IMR-90 (cell line): ENCODE measurements around the gene DACT2. TPM values are rescaled to one million over a fixed set of nuclear protein-coding genes. Genes with fewer than 3 reads are reported as not detected.

Source experiments
- ATAC-seq: fragments of 200-7000 bp; cut with Tn5 transposase; 2 replicates; pipeline ENCODE4 v1.9.1; 2020; ENCODE audit warnings: low read depth, mild to moderate bottlenecking, moderate library complexity
- BruUV-seq: library from RNA; stranded (reverse); fragments of 400-500 nt; replicated peaks from 2 replicates; lab custom pipeline; 2021; lab: Mats Ljungman, UMichigan
- CTCF ChIA-PET: fragments of 300-600 bp; formaldehyde crosslinking; extraction: SDS; loops from one replicate; lab custom pipeline; 2021; ENCODE audit warnings: antibody characterized with exemption; lab: Yijun Ruan, JAX
- POLR2A ChIA-PET: fragments of 300-600 bp; sonication (Branson Sonifier 250); formaldehyde crosslinking; loops from one replicate; lab custom pipeline; 2022; ENCODE audit warnings: antibody characterized with exemption; ENCODE audit not compliant: unreplicated experiment; lab: Charles Lee
- DNase-seq: peaks from one replicate; pipeline ENCODE4 v3.0.0; 2013
- H2AFZ ChIP-seq: replicated peaks from 2 replicates; pipeline ENCODE3; 2013; ENCODE audit warnings: low read length, mild to moderate bottlenecking; ENCODE audit not compliant: poor library complexity
- H2AK5ac ChIP-seq: 2 replicates; pipeline ENCODE4 v1.6.1; 2013; ENCODE audit warnings: low read depth, low read length, inconsistent platforms
- H2AK9ac ChIP-seq: replicated peaks from 2 replicates; pipeline ENCODE3; 2013; ENCODE audit warnings: mild to moderate bottlenecking, low read depth, low read length, moderate library complexity; ENCODE audit not compliant: poor library complexity
- H2BK120ac ChIP-seq: 2 replicates; pipeline ENCODE4 v1.6.1; 2013; ENCODE audit warnings: low read depth, low read length, inconsistent platforms
- H2BK15ac ChIP-seq: 3 replicates; pipeline ENCODE4 v1.6.1; 2013; ENCODE audit warnings: low read depth, low read length, inconsistent platforms
- H2BK20ac ChIP-seq: 2 replicates; pipeline ENCODE4 v1.6.1; 2013; ENCODE audit warnings: low read depth, mild to moderate bottlenecking, inconsistent platforms, low read length, moderate library complexity
- H2BK5ac ChIP-seq: 2 replicates; pipeline ENCODE4 v1.6.1; 2013; ENCODE audit warnings: mild to moderate bottlenecking, low read depth, low read length, inconsistent platforms; ENCODE audit not compliant: poor library complexity, severe bottlenecking
- H3K14ac ChIP-seq: replicated peaks from 2 replicates; pipeline ENCODE4 v1.6.1; 2013; ENCODE audit warnings: low read depth, low read length, inconsistent platforms
- H3K18ac ChIP-seq: 2 replicates; pipeline ENCODE4 v1.6.1; 2013; ENCODE audit warnings: low read depth, low read length, control low read depth
- H3K23ac ChIP-seq: 2 replicates; pipeline ENCODE4 v1.6.1; 2013; ENCODE audit warnings: low read depth, low read length, inconsistent platforms
- H3K27ac ChIP-seq: 2 replicates; pipeline ENCODE4 v1.5.1; 2013; ENCODE audit warnings: mild to moderate bottlenecking, control low read depth, low read length; ENCODE audit not compliant: insufficient read depth
- H3K27me3 ChIP-seq: 2 replicates; pipeline ENCODE4 v1.6.1; 2013; ENCODE audit warnings: low read length; ENCODE audit not compliant: control insufficient read depth, insufficient read depth
- H3K36me3 ChIP-seq: 2 replicates; pipeline ENCODE4 v1.6.1; 2013; ENCODE audit warnings: low read length, mixed read lengths; ENCODE audit not compliant: control insufficient read depth, insufficient read depth
- H3K4ac ChIP-seq: 2 replicates; pipeline ENCODE4 v1.6.1; 2013; ENCODE audit warnings: low read depth, low read length, inconsistent platforms
- H3K4me1 ChIP-seq: 2 replicates; pipeline ENCODE4 v1.6.1; 2013; ENCODE audit warnings: low read length, mixed read lengths; ENCODE audit not compliant: control insufficient read depth, insufficient read depth
- H3K4me2 ChIP-seq: 2 replicates; pipeline ENCODE4 v1.6.1; 2013; ENCODE audit warnings: low read depth, mild to moderate bottlenecking, control low read depth, low read length, moderate library complexity
- H3K4me3 ChIP-seq: 2 replicates; pipeline ENCODE4 v1.5.1; 2013; ENCODE audit warnings: low read depth, mild to moderate bottlenecking, control low read depth, low read length, moderate library complexity; ENCODE audit not compliant: insufficient read depth
- H3K56ac ChIP-seq: 2 replicates; pipeline ENCODE4 v1.6.1; 2013; ENCODE audit warnings: low read length, inconsistent platforms; ENCODE audit not compliant: insufficient read depth; ENCODE audit errors: extremely low read depth
- H3K79me1 ChIP-seq, 2 experiments: 2 replicates each; pipeline ENCODE4 v1.6.1; 2013; ENCODE audit warnings: low read length in 2 of 2, inconsistent platforms in 1 of 2, low read depth in 1 of 2
- H3K9ac ChIP-seq: 2 replicates; pipeline ENCODE4 v1.6.1; 2013; ENCODE audit warnings: low read depth, low read length, control low read depth
- H3K9me1 ChIP-seq: 2 replicates; pipeline ENCODE4 v1.6.1; 2013; ENCODE audit warnings: low read length, inconsistent platforms; ENCODE audit not compliant: insufficient read depth
- H3K9me3 ChIP-seq: 2 replicates; pipeline ENCODE4 v1.6.1; 2013; ENCODE audit warnings: low read length; ENCODE audit not compliant: control insufficient read depth, insufficient read depth
- H4K20me1 ChIP-seq: 2 replicates; pipeline ENCODE4 v1.6.1; 2013; ENCODE audit warnings: low read length, inconsistent platforms; ENCODE audit not compliant: insufficient read depth
- H4K5ac ChIP-seq: 2 replicates; pipeline ENCODE4 v1.6.1; 2013; ENCODE audit warnings: mild to moderate bottlenecking, low read depth, low read length, control low read depth
- H4K8ac ChIP-seq, 2 experiments: 2 replicates each; pipeline ENCODE4 v1.6.1; 2013; ENCODE audit warnings: low read depth in 2 of 2, low read length in 2 of 2, control low read depth in 1 of 2, inconsistent platforms in 1 of 2
- H4K91ac ChIP-seq: 2 replicates; pipeline ENCODE4 v1.6.1; 2013; ENCODE audit warnings: low read depth, low read length, inconsistent platforms; ENCODE audit not compliant: insufficient read depth
- BHLHE40 ChIP-seq: fragments of 150-350 bp; IDR thresholded peaks from 2 replicates; pipeline ENCODE4 v1.6.1; 2016; ENCODE audit warnings: mild to moderate bottlenecking, low read depth, low read length
- CEBPB ChIP-seq: IDR thresholded peaks from 2 replicates; pipeline ENCODE4 v1.6.1; 2012; ENCODE audit warnings: low read depth, low read length, improper control_type of control experiment
- MAFK ChIP-seq: IDR thresholded peaks from 2 replicates; pipeline ENCODE4 v1.6.1; 2012; ENCODE audit warnings: low read depth, low read length, improper control_type of control experiment
- NFE2L2 ChIP-seq: fragments of 150-350 bp; IDR thresholded peaks from 2 replicates; pipeline ENCODE4 v1.6.1; 2016; ENCODE audit warnings: low read depth, mild to moderate bottlenecking, low read length
- POLR2A ChIP-seq: IDR thresholded peaks from 2 replicates; pipeline ENCODE4 v1.6.1; 2012; ENCODE audit warnings: mild to moderate bottlenecking, low read depth, low read length
- RCOR1 ChIP-seq: IDR thresholded peaks from 2 replicates; pipeline ENCODE4 v1.6.1; 2012; ENCODE audit warnings: mild to moderate bottlenecking, low read length, improper control_type of control experiment; ENCODE audit not compliant: insufficient replicate concordance
- RFX5 ChIP-seq: IDR thresholded peaks from 2 replicates; pipeline ENCODE4 v1.8.0; 2012; ENCODE audit warnings: low read depth, mild to moderate bottlenecking, low read length, moderate library complexity
- WGBS, 2 experiments: methylation state at CpG; one replicate each; pipeline versions ENCODE4 v1.1.5 to v1.1.7; 2013; ENCODE audit warnings: missing lambda C conversion rate in 2 of 2; ENCODE audit not compliant: insufficient read length in 1 of 2; ENCODE audit errors: extremely low coverage in 2 of 2; 5-methylcytosine and 5-hydroxymethylcytosine counted together
- dilution Hi-C: fragments of 300-500 bp; cut with HindIII; formaldehyde crosslinking; loops from one replicate; pipeline ENCODE4 v1.14.3; 2018; ENCODE audit warnings: low sequenced_read_pairs; ENCODE audit not compliant: unreplicated experiment
- in situ Hi-C: fragments of 300-500 bp; cut with MboI; formaldehyde crosslinking; loops from 3 replicates; pipeline ENCODE4 v1.14.3; 2019; ENCODE audit warnings: low sequenced_read_pairs, inconsistent platforms, mixed read lengths
- intact Hi-C: fragments of 100-400 bp; cut with micrococcal nuclease; formaldehyde crosslinking; loops from 2 replicates; pipeline ENCODE4 v1.10.0; 2022
- polyA plus RNA-seq, 3 experiments: library from polyadenylated mRNA; depleted of rRNA; stranded (reverse); fragments of >200 nt; gene quantifications; 2 replicates each; pipeline ENCODE4 v1.2.3, GENCODE V29; 2012; ENCODE audit warnings: low replicate concordance in 1 of 3
- total RNA-seq: library from RNA; depleted of rRNA; stranded (reverse); fragments of >200 nt; gene quantifications from 2 replicates; pipeline ENCODE4 v1.2.3, GENCODE V29; 2012
- TF ChIP-seq, protein P1 (sequence below): conservative IDR thresholded peaks from 2 replicates; pipeline ENCODE4 v1.5.1; 2012; ENCODE audit warnings: mild to moderate bottlenecking, low read depth, low read length, improper control_type of control experiment
- TF ChIP-seq, protein P2 (sequence below): fragments of 150-350 bp; IDR thresholded peaks from 2 replicates; pipeline ENCODE4 v1.6.1; 2017; ENCODE audit warnings: mild to moderate bottlenecking, antibody characterized with exemption, low read length, low read depth

The DACT2 gene
- total and polyA plus RNA-seq, 2 of the 4 experiments (the other 2 are of a cell fraction) = not detected

DNA sequence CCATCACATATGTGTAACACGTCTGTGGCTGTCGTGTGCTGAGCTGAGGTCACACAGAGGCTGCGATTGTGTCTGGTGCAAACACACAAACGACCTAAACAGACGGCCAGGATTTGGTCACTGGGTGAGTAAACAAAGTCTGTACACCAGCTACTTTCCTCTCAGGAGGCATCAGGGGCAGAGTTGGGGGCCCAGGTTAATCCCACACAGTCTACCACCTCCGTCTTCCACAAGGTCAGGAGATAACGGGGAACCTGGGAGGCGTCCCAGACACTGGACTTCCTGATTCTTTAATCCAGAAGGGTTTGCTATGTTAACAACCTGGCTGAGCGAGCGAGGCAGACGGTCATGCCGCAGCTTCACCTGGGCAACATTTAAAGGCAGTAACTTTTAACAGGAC lies 1.5 kb downstream of the DACT2 start:
- DNase-seq (no peak), ATAC-seq (no peak)
- H2BK5ac ChIP-seq = no peak overlapping the region
- no peak overlapping the region for H4K91ac ChIP-seq
- H4K20me1 ChIP-seq = no peaks in the 10 kb centered on the region
- no CpG with 5 or more reads among the region's 12 CpGs for WGBS, 2 experiments
- H2AK9ac ChIP-seq = no peak overlapping the region
- dilution Hi-C loops (no loop called here), intact Hi-C loops (no loop called here), in situ Hi-C loops (no loop called here)
- no peak overlapping the region for H3K23ac ChIP-seq
- H3K27me3 ChIP-seq = no peaks in the 10 kb centered on the region
- H2BK20ac ChIP-seq = no peak overlapping the region
- no peak overlapping the region for H3K9ac ChIP-seq
- no peak overlapping the region for H3K14ac ChIP-seq
- H3K9me3 ChIP-seq = peaks cover 28% of the 10 kb centered on the region
- TF ChIP-seq BHLHE40 (no peak), NFE2L2 (no peak), RCOR1 (no peak), CEBPB (no peak), RFX5 (no peak), MAFK (no peak), POLR2A (no peak)
- TF ChIP-seq, protein P1, sequence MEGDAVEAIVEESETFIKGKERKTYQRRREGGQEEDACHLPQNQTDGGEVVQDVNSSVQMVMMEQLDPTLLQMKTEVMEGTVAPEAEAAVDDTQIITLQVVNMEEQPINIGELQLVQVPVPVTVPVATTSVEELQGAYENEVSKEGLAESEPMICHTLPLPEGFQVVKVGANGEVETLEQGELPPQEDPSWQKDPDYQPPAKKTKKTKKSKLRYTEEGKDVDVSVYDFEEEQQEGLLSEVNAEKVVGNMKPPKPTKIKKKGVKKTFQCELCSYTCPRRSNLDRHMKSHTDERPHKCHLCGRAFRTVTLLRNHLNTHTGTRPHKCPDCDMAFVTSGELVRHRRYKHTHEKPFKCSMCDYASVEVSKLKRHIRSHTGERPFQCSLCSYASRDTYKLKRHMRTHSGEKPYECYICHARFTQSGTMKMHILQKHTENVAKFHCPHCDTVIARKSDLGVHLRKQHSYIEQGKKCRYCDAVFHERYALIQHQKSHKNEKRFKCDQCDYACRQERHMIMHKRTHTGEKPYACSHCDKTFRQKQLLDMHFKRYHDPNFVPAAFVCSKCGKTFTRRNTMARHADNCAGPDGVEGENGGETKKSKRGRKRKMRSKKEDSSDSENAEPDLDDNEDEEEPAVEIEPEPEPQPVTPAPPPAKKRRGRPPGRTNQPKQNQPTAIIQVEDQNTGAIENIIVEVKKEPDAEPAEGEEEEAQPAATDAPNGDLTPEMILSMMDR = no peak
- TF ChIP-seq, protein P2, sequence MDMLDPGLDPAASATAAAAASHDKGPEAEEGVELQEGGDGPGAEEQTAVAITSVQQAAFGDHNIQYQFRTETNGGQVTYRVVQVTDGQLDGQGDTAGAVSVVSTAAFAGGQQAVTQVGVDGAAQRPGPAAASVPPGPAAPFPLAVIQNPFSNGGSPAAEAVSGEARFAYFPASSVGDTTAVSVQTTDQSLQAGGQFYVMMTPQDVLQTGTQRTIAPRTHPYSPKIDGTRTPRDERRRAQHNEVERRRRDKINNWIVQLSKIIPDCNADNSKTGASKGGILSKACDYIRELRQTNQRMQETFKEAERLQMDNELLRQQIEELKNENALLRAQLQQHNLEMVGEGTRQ = no peak
- no peak overlapping the region for H4K8ac ChIP-seq
- H3K4ac ChIP-seq = no peak overlapping the region
- BruUV-seq = no TSS peak
- no peak overlapping the region for H3K4me2 ChIP-seq
- H3K56ac ChIP-seq = no peak overlapping the region
- no peak overlapping the region for H2AFZ ChIP-seq
- H3K18ac ChIP-seq = no peak overlapping the region
- H2BK15ac ChIP-seq = no peak overlapping the region
- ChIA-PET CTCF (no interaction called here), POLR2A (no interaction called here)
- H3K9me1 ChIP-seq = no peaks in the 10 kb centered on the region
- H2BK120ac ChIP-seq = no peak overlapping the region
- H2AK5ac ChIP-seq = no peak overlapping the region
- H3K79me1 ChIP-seq = no peaks in the 10 kb centered on the region
- no peak overlapping the region for H4K5ac ChIP-seq
- H3K4me3 ChIP-seq = no peak overlapping the region
- H3K36me3 ChIP-seq = no peaks in the 10 kb centered on the region
- H3K27ac ChIP-seq = no peak overlapping the region
- no peaks in the 10 kb centered on the region for H3K4me1 ChIP-seq
